Measurements from ENCODE around the gene TUBA8. TPM values are rescaled to one million over a fixed set of nuclear protein-coding genes. Genes with fewer than 3 reads are reported as not detected.

TUBA8 gene
- total RNA-seq, 1 experiment from 2014 or later, result 0.72 TPM

GRCh38 chr22:18088825-18089568 is 21.6 kb upstream of the TUBA8 start:
- Mint-ChIP-seq H3K4me1 (no peaks in the 10 kb centered on the region), H3K4me3 (no peak overlapping the region), H3K27ac (no peak overlapping the region), H3K36me3 (peaks cover 53% of the 10 kb centered on the region), H3K9me3 (no peaks in the 10 kb centered on the region), H3K27me3 (ENCODE audit: low read depth) (no peaks in the 10 kb centered on the region)
- TF ChIP-seq USF2 (CRISPR knock-in tag; IDR thresholded peaks at IDR 0.05) (no peak), ZNF423 (CRISPR knock-in tag; IDR thresholded peaks at IDR 0.05) (no peak), GABPB1 (CRISPR knock-in tag; IDR thresholded peaks at IDR 0.05) (no peak), JAZF1 (CRISPR knock-in tag; IDR thresholded peaks at IDR 0.05) (no peak), ZNF219 (CRISPR knock-in tag; IDR thresholded peaks at IDR 0.05; ENCODE audit: borderline replicate concordance) (no peak), TCF7 (CRISPR knock-in tag; IDR thresholded peaks at IDR 0.05; ENCODE audit: low read depth) (no peak)
- DNase-seq (ENCODE audit: low spot score) (no peak), ATAC-seq (no peak)
- ChIA-PET POLR2A (no interaction called here), CTCF (interaction anchor here (1.0 to 1.1 kb wide), 3 partner anchors 11 to 304 kb away, joined by 3 read pairs; partner anchors contain the start of gene PEX26)

GRCh38 chr22:18090286-18090685 is 20.3 kb upstream of the TUBA8 start:
- peaks cover 50% of the 10 kb centered on the region for H3K36me3 Mint-ChIP-seq
- ChIA-PET POLR2A (interaction anchor here (0.8 kb wide), 1 partner anchor 20 kb away, joined by 3 read pairs; no protein-coding TSS in a partner anchor), CTCF (interaction anchor here (2.1 kb wide), 1 partner anchor 13 kb away, joined by 5 read pairs; the partner anchor contains the start of gene PEX26)
- H3K4me3 Mint-ChIP-seq, result no peak overlapping the region
- DNase-seq (ENCODE audit: low spot score) (no peak), ATAC-seq (no peak)
- H3K9me3 Mint-ChIP-seq, result no peaks in the 10 kb centered on the region
- no peaks in the 10 kb centered on the region for H3K4me1 Mint-ChIP-seq
- no peaks in the 10 kb centered on the region for H3K27me3 Mint-ChIP-seq (ENCODE audit: low read depth)
- TF ChIP-seq ZNF416 (CRISPR knock-in tag; IDR thresholded peaks at IDR 0.05) (no peak), AR (CRISPR knock-in tag; IDR thresholded peaks at IDR 0.05) (no peak), NR2C2 (CRISPR knock-in tag; IDR thresholded peaks at IDR 0.05) (no peak), ZNF219 (CRISPR knock-in tag; IDR thresholded peaks at IDR 0.05; ENCODE audit: borderline replicate concordance) (no peak), MYBL2 (CRISPR knock-in tag; IDR thresholded peaks at IDR 0.05) (no peak), SMAD3 (CRISPR knock-in tag; IDR thresholded peaks at IDR 0.05; ENCODE audit: borderline replicate concordance) (no peak), FOXK1 (CRISPR knock-in tag; IDR thresholded peaks at IDR 0.05) (no peak), SOX15 (CRISPR knock-in tag; IDR thresholded peaks at IDR 0.05) (no peak), ZBTB21 (CRISPR knock-in tag; IDR thresholded peaks at IDR 0.05; ENCODE audit: borderline replicate concordance) (no peak), ATF6 (CRISPR knock-in tag; IDR thresholded peaks at IDR 0.05) (no peak), TCF7 (CRISPR knock-in tag; IDR thresholded peaks at IDR 0.05; ENCODE audit: low read depth) (no peak), NFATC4 (CRISPR knock-in tag; IDR thresholded peaks at IDR 0.05) (no peak), PRRX2 (CRISPR knock-in tag; IDR thresholded peaks at IDR 0.05) (no peak), FOXP4 (CRISPR knock-in tag; IDR thresholded peaks at IDR 0.05) (no peak), FOXP1 (CRISPR knock-in tag; IDR thresholded peaks at IDR 0.05; ENCODE audit: borderline replicate concordance) (no peak), OVOL2 (CRISPR knock-in tag; IDR thresholded peaks at IDR 0.05; ENCODE audit: borderline replicate concordance) (no peak), ZNF121 (CRISPR knock-in tag; IDR thresholded peaks at IDR 0.05) (no peak)
- H3K27ac Mint-ChIP-seq, result no peak overlapping the region
